Skeletal muscle satellite cell (primary cell): ENCODE data around the gene BLVRA.

Experiments used
- H3K27me3 ChIP-seq: 2 replicates; pipeline ENCODE4 v1.7.0; 2013; ENCODE audit warnings: low read length; ENCODE audit not compliant: control insufficient read depth, insufficient read depth
- H3K36me3 ChIP-seq: 2 replicates; pipeline ENCODE4 v1.7.0; 2013; ENCODE audit warnings: mild to moderate bottlenecking, control low read depth, low read length; ENCODE audit not compliant: insufficient read depth
- H3K4me1 ChIP-seq: 2 replicates; pipeline ENCODE4 v1.7.0; 2013; ENCODE audit warnings: low read length; ENCODE audit not compliant: control insufficient read depth, insufficient read depth
- H3K4me2 ChIP-seq: 2 replicates; pipeline ENCODE4 v1.7.0; 2013; ENCODE audit warnings: mild to moderate bottlenecking, low read length
- H3K4me3 ChIP-seq: 2 replicates; pipeline ENCODE4 v1.7.0; 2013; ENCODE audit warnings: low read length
- H3K9ac ChIP-seq: 2 replicates; pipeline ENCODE4 v1.7.0; 2013; ENCODE audit warnings: mild to moderate bottlenecking, low read depth, low read length, moderate library complexity
- H3K9me3 ChIP-seq: replicated peaks from 2 replicates; pipeline ENCODE4 v1.7.0; 2013; ENCODE audit warnings: mild to moderate bottlenecking, control low read depth, low read length

BLVRA gene

GRCh38 chr7:43850348-43851116, 92.1 kb downstream of the BLVRA start:
- Histone ChIP-seq H3K9ac (no peak overlapping the region), H3K4me2 (no peak overlapping the region), H3K4me3 (no peak overlapping the region), H3K4me1 (no peaks in the 10 kb centered on the region), H3K9me3 (no peaks in the 10 kb centered on the region), H3K36me3 (no peaks in the 10 kb centered on the region), H3K27me3 (peaks cover 14% of the 10 kb centered on the region)

GRCh38 chr7:43851805-43852204, 93.3 kb downstream of the BLVRA start:
- Histone ChIP-seq H3K9me3 (no peaks in the 10 kb centered on the region), H3K27me3 (peaks cover 14% of the 10 kb centered on the region), H3K36me3 (no peaks in the 10 kb centered on the region), H3K4me1 (no peaks in the 10 kb centered on the region), H3K9ac (no peak overlapping the region), H3K4me2 (no peak overlapping the region), H3K4me3 (no peak overlapping the region)

GRCh38 chr7:43855176-43855575, 96.7 kb downstream of the BLVRA start:
- H3K9me3 ChIP-seq, result no peaks in the 10 kb centered on the region
- peaks cover 10% of the 10 kb centered on the region for H3K27me3 ChIP-seq
- no peak overlapping the region for H3K9ac ChIP-seq
- no peaks in the 10 kb centered on the region for H3K36me3 ChIP-seq
- no peak overlapping the region for H3K4me3 ChIP-seq
- H3K4me2 ChIP-seq, result no peak overlapping the region
- H3K4me1 ChIP-seq, result no peaks in the 10 kb centered on the region

GRCh38 chr7:43856316-43856715, 97.8 kb downstream of the BLVRA start:
- H3K36me3 ChIP-seq, result no peaks in the 10 kb centered on the region
- no peak overlapping the region for H3K4me2 ChIP-seq
- H3K9me3 ChIP-seq, result no peaks in the 10 kb centered on the region
- H3K27me3 ChIP-seq, result no peaks in the 10 kb centered on the region
- no peaks in the 10 kb centered on the region for H3K4me1 ChIP-seq
- H3K4me3 ChIP-seq, result no peak overlapping the region
- H3K9ac ChIP-seq, result no peak overlapping the region
